K562 (cell line): Measurements from ENCODE around the gene ERVH48-1. TPM values are rescaled to one million over a fixed set of nuclear protein-coding genes. Genes with fewer than 3 reads are reported as not detected.
A peak's percentile ranks its signal among the peaks of the same experiment; 100 is the strongest.

Source experiments
- ATAC-seq: fragments of 200-7000 bp; cut with Tn5 transposase; 3 replicates; pipeline ENCODE4 v1.9.1; 2020; ENCODE audit warnings: moderate library complexity
- BruUV-seq: library from RNA; stranded (reverse); fragments of 400-500 nt; replicated peaks from 2 replicates; lab custom pipeline; 2021; lab: Mats Ljungman, UMichigan
- CTCF ChIA-PET: fragments of 300-600 bp; formaldehyde crosslinking; extraction: SDS; loops from one replicate; lab custom pipeline; 2021; ENCODE audit warnings: low intra/inter-chr PET ratio; lab: Yijun Ruan, JAX
- POLR2A ChIA-PET: fragments of 300-600, 350-650 bp; sonication (Branson Sonifier 250); formaldehyde crosslinking; extraction: SDS; loops from one replicate; lab custom pipeline; 2021; ENCODE audit warnings: antibody characterized with exemption, inconsistent platforms; lab: Yijun Ruan, JAX
- DNase-seq, 4 experiments: peaks; one replicate each; pipeline versions ENCODE4 v3.0.0 to v3.0.0-alpha.2; 2011 to 2018; ENCODE audit warnings: low spot score in 3 of 4, mixed read lengths in 3 of 4; ENCODE audit errors: extremely low read depth in 1 of 4
- FAIRE-seq: peaks from 2 replicates; lab custom pipeline; 2011; peaks lifted over from hg19 to GRCh38; lab: Jason Lieb, UNC
- H2AFZ ChIP-seq: 2 replicates; pipeline ENCODE4 v1.6.0; 2011; ENCODE audit warnings: low read depth, low read length, control low read depth, inconsistent platforms
- H3K27ac ChIP-seq: fragments of 200-600 bp; 3 replicates; pipeline ENCODE4 v1.8.0; 2011; ENCODE audit warnings: low read depth, mild to moderate bottlenecking, control low read depth, inconsistent platforms, low read length, moderate library complexity, mixed read lengths; ENCODE audit errors: extremely low read depth
- H3K27me3 ChIP-seq, 2 experiments: fragments of 300-600 bp in 1 of 2; 2 replicates in 1 of 2; 3 replicates in 1 of 2; pipeline versions ENCODE4 v1.6.0 to v1.8.0; 2011; ENCODE audit warnings: inconsistent platforms in 2 of 2, low read length in 2 of 2, mild to moderate bottlenecking in 1 of 2, mixed read lengths in 1 of 2, moderate library complexity in 1 of 2; ENCODE audit not compliant: control insufficient read depth in 2 of 2, insufficient read depth in 2 of 2
- H3K36me3 ChIP-seq: fragments of 300-600 bp; 3 replicates; pipeline ENCODE4 v1.8.0; 2011; ENCODE audit warnings: mild to moderate bottlenecking, low read length, inconsistent platforms; ENCODE audit not compliant: control insufficient read depth, insufficient read depth
- H3K4me1 ChIP-seq, 2 experiments: fragments of 200-600 bp in 1 of 2; replicated peaks in 1 of 2; 2 replicates in 1 of 2; 3 replicates in 1 of 2; pipeline versions ENCODE4 v1.5.1 to v1.8.0; 2011; ENCODE audit warnings: inconsistent platforms in 2 of 2, low read length in 2 of 2, mild to moderate bottlenecking in 1 of 2, mixed read lengths in 1 of 2, moderate library complexity in 1 of 2; ENCODE audit not compliant: control insufficient read depth in 2 of 2, insufficient read depth in 2 of 2
- H3K4me2 ChIP-seq: 2 replicates; pipeline ENCODE4 v1.6.1; 2011; ENCODE audit warnings: low read length, control low read depth, inconsistent platforms, mixed read lengths; ENCODE audit not compliant: insufficient read depth
- H3K4me3 ChIP-seq: fragments of 200-600 bp; sonication (generic), shearing (Covaris generic); 2 replicates; pipeline ENCODE4 v1.5.1; 2016; ENCODE audit warnings: control low read depth, inconsistent platforms
- H3K79me2 ChIP-seq: fragments of 200-600 bp; 3 replicates; pipeline ENCODE4 v1.8.0; 2011; ENCODE audit warnings: low read length, inconsistent platforms; ENCODE audit not compliant: control insufficient read depth, insufficient read depth
- H3K9ac ChIP-seq, 2 experiments: 2 replicates each; pipeline versions ENCODE4 v1.6.0 to v1.6.1; 2011; ENCODE audit warnings: low read depth in 2 of 2, low read length in 2 of 2, control low read depth in 1 of 2, inconsistent platforms in 1 of 2, mild to moderate bottlenecking in 1 of 2, mixed read lengths in 1 of 2; ENCODE audit not compliant: insufficient read depth in 1 of 2
- H3K9me1 ChIP-seq: one replicate; pipeline ENCODE4 v1.6.0; 2011; ENCODE audit warnings: inconsistent platforms, mild to moderate bottlenecking, low read length, moderate library complexity; ENCODE audit not compliant: control insufficient read depth, insufficient read depth
- H3K9me3 ChIP-seq: replicated peaks from 2 replicates; pipeline ENCODE4 v1.5.1; 2011; ENCODE audit warnings: low read depth, low read length, inconsistent platforms; ENCODE audit not compliant: control insufficient read depth, insufficient read depth
- H4K20me1 ChIP-seq: replicated peaks from 2 replicates; pipeline ENCODE4 v1.6.1; 2011; ENCODE audit warnings: low read length, inconsistent platforms, mixed read lengths; ENCODE audit not compliant: control insufficient read depth, insufficient read depth
- HDAC6 ChIP-seq: IDR thresholded peaks from 2 replicates; pipeline ENCODE4 v1.6.1; 2012; ENCODE audit warnings: low read depth, mild to moderate bottlenecking, control low read depth, inconsistent platforms, low read length, moderate library complexity
- KAT7 ChIP-seq: sonication (generic); formaldehyde crosslinking; IDR thresholded peaks from 2 replicates; pipeline ENCODE4 v1.8.0; 2022; ENCODE audit warnings: missing genetic modification reagents, mild to moderate bottlenecking, borderline replicate concordance
- RBBP5 ChIP-seq: fragments of 200-600 bp; sonication (generic); IDR thresholded peaks from 2 replicates; pipeline ENCODE4 v1.6.1; 2012; ENCODE audit warnings: borderline replicate concordance, mild to moderate bottlenecking, low read length, control low read depth, inconsistent platforms; ENCODE audit not compliant: insufficient read depth, poor library complexity, severe bottlenecking
- SMAD3 ChIP-seq: fragments of 450-650 bp; formaldehyde crosslinking; conservative IDR thresholded peaks from 2 replicates; pipeline ENCODE4 v1.4.0; 2020; ENCODE audit warnings: mild to moderate bottlenecking
- ZBTB17 ChIP-seq: fragments of 450-650 bp; formaldehyde crosslinking; IDR thresholded peaks from 2 replicates; pipeline ENCODE4 v1.4.0; 2020; ENCODE audit warnings: mild to moderate bottlenecking
- WGBS: fragments of 100-300 bp; shearing (Covaris generic); methylation state at CpG from one replicate; pipeline ENCODE4 v1.1.6; 2016; ENCODE audit warnings: low coverage, mixed read lengths; ENCODE audit not compliant: insufficient coverage; ENCODE audit errors: missing lambda C conversion rate; 5-methylcytosine and 5-hydroxymethylcytosine counted together
- in situ Hi-C: fragments of 300-500 bp; cut with MboI; formaldehyde crosslinking; loops from 4 replicates; pipeline ENCODE4 v1.15.0; 2018; ENCODE audit warnings: inconsistent platforms, mixed read lengths
- intact Hi-C: fragments of 100-400 bp; cut with micrococcal nuclease; formaldehyde crosslinking; loops from 2 replicates; pipeline ENCODE4 v1.14.2; 2022
- polyA plus RNA-seq, 8 experiments: library from polyadenylated mRNA; depleted of rRNA in 4 of 8; stranded (reverse) in 5 of 8; unstranded in 3 of 8; fragments of >200 nt; fragmentation: Nextera tagmentation in 2 of 8; fragmentation: Illumina TruSeq in 1 of 8; extraction: Ambion mirVana in 2 of 8; extraction: Trizol in 1 of 8; gene quantifications; 2 replicates each; pipeline versions ENCODE4 v1.2.1 to v1.2.3, GENCODE V29; 2011 to 2014; ENCODE audit warnings: inconsistent platforms in 1 of 8, missing spikeins in 1 of 8
- total RNA-seq, 7 experiments: library from RNA; depleted of rRNA in 6 of 7; stranded (reverse); fragments of >200 nt in 6 of 7; fragmentation: Illumina TruSeq in 2 of 7; extraction: Trizol in 2 of 7; gene quantifications; 2 replicates each; pipeline versions ENCODE4 v1.2.1 to v1.2.3, GENCODE V29; 2011 to 2021; ENCODE audit warnings: low replicate concordance in 1 of 7
- TF ChIP-seq, protein P1 (sequence below): sonication (generic); formaldehyde crosslinking; IDR thresholded peaks from 2 replicates; pipeline ENCODE4 v1.8.0; 2022; ENCODE audit warnings: mild to moderate bottlenecking, missing genetic modification reagents
- TF ChIP-seq, protein P2 (sequence below): sonication (generic); formaldehyde crosslinking; IDR thresholded peaks from 2 replicates; pipeline ENCODE4 v1.8.1; 2023; ENCODE audit warnings: mild to moderate bottlenecking, missing genetic modification reagents

ERVH48-1 gene
- total and polyA plus RNA-seq, 9 of the 15 experiments (the other 6 are each of a cell fraction or from before 2014, with no cell fraction given) = 0.08 to 0.49 (median 0.16) TPM; not detected in 3

DNA sequence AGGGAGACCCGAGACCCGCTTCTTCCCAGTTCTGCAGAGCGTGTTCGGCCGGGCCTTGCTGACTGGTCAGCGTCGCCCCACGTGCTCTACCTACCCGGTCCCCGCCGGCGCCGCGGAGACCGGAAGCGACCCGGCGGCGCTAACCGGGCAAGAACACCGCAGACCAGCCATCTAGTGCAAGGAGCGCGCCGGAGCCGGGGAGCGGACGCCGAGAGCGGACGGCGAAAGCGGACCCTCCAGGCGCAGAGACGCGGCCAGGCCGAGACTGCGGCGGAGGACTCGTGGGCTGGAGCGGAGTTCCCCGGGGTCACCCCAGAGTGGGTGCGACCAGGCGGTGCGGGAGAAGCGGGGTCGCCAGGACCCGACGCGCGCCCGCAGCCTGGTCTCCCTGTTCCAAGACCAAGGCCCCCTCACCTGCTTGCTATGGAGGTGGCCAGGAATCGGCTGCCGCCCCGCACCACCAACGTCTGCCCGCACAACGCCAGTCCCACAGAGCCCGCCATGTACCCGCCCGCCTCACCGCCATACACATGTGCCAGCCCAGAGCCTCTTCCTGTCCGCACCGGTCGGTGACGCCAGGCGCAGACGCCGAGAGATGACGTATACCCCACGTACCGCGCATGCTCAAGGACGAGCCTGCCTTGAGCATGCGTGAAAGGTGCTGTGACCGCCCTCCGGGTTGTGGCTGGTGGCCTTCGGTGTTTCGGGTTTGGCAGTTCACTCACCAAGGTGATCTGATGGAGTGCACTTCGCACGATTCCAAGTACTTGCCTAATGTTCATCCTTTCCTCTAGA is 46.2 kb downstream of the ERVH48-1 start, which contains the start of gene WDR4 (continued):
- peak; percentile 96 for TF ChIP-seq RBBP5
- no peak for TF ChIP-seq SMAD3
- TF ChIP-seq HDAC6 = no peak
- TF ChIP-seq, protein P1, sequence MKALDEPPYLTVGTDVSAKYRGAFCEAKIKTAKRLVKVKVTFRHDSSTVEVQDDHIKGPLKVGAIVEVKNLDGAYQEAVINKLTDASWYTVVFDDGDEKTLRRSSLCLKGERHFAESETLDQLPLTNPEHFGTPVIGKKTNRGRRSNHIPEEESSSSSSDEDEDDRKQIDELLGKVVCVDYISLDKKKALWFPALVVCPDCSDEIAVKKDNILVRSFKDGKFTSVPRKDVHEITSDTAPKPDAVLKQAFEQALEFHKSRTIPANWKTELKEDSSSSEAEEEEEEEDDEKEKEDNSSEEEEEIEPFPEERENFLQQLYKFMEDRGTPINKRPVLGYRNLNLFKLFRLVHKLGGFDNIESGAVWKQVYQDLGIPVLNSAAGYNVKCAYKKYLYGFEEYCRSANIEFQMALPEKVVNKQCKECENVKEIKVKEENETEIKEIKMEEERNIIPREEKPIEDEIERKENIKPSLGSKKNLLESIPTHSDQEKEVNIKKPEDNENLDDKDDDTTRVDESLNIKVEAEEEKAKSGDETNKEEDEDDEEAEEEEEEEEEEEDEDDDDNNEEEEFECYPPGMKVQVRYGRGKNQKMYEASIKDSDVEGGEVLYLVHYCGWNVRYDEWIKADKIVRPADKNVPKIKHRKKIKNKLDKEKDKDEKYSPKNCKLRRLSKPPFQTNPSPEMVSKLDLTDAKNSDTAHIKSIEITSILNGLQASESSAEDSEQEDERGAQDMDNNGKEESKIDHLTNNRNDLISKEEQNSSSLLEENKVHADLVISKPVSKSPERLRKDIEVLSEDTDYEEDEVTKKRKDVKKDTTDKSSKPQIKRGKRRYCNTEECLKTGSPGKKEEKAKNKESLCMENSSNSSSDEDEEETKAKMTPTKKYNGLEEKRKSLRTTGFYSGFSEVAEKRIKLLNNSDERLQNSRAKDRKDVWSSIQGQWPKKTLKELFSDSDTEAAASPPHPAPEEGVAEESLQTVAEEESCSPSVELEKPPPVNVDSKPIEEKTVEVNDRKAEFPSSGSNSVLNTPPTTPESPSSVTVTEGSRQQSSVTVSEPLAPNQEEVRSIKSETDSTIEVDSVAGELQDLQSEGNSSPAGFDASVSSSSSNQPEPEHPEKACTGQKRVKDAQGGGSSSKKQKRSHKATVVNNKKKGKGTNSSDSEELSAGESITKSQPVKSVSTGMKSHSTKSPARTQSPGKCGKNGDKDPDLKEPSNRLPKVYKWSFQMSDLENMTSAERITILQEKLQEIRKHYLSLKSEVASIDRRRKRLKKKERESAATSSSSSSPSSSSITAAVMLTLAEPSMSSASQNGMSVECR (CRISPR knock-in tag) = peak; percentile 100

DNA sequence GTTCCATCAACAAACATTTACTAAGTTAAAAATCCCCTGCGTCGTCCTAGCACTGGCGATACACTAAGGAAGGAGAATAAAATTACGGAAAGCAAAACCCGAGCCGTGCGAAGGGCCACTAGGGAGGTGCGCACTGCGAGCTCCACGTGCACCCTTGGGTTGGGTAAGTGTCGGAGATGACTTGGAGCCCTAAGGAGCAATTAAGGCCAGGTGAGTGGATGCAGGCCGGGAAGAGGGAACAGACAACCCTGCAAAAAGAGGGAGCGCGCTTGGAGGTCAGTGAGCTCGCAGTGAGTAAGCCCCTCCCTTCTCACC is 46.8 kb downstream of the ERVH48-1 start:
- POLR2A ChIA-PET = interaction anchor here (0.5 to 2.1 kb wide), 6 partner anchors 8 to 80 kb away, joined by 3 to 15 read pairs (median 6); partner anchors contain the start of gene NDUFV3
- CTCF ChIA-PET = no interaction called here
- in situ Hi-C loops = no loop called here
- Histone ChIP-seq H3K36me3 (peaks cover 47% of the 10 kb centered on the region), H3K9me3 (no peaks in the 10 kb centered on the region; the same call in 1 of the 2 replicates), H2AFZ (peak overlapping the region; percentile 83), H3K4me1 (peaks cover 0 to 11% of the 10 kb centered on the region in 2 experiments; a peak in 2 of 5 replicates), H3K9me1 (no peaks in the 10 kb centered on the region), H3K27me3 (no peaks in the 10 kb centered on the region), H3K79me2 (peaks cover 62% of the 10 kb centered on the region), H3K9ac (peak overlapping the region; percentile 94 to 98), H3K4me3 (peak overlapping the region; percentile 76), H3K4me2 (peak overlapping the region; percentile 99), H3K27ac (peak overlapping the region; percentile 91), H4K20me1 (no peaks in the 10 kb centered on the region)
- WGBS = 0% methylated on average over 15 of the region's 15 CpGs
- BruUV-seq = no TSS peak
- DNase-seq = no peak
- no peak for FAIRE-seq
- intact Hi-C loops = loop anchor here (5.0 kb wide), 2 partner anchors 44 to 94 kb away; partner anchors contain the start of gene PKNOX1
- peak; percentile 59; the same call in 2 of the 3 replicates for ATAC-seq
- TF ChIP-seq, protein P2, sequence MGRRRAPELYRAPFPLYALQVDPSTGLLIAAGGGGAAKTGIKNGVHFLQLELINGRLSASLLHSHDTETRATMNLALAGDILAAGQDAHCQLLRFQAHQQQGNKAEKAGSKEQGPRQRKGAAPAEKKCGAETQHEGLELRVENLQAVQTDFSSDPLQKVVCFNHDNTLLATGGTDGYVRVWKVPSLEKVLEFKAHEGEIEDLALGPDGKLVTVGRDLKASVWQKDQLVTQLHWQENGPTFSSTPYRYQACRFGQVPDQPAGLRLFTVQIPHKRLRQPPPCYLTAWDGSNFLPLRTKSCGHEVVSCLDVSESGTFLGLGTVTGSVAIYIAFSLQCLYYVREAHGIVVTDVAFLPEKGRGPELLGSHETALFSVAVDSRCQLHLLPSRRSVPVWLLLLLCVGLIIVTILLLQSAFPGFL = 0 out of 2 replicates have a peak, but pooled peaks have one; percentile 77
- TF ChIP-seq ZBTB17 (CRISPR knock-in tag) (0 out of 2 replicates have a peak, but pooled peaks have one; percentile 8), KAT7 (CRISPR knock-in tag) (peak; percentile 50; the same call in 1 of the 2 replicates)
